Gastroesophageal sphincter (tissue), 4 donors: Measurements from ENCODE around the gene SPATA9. TPM values are rescaled to one million over a fixed set of nuclear protein-coding genes. Genes with fewer than 3 reads are reported as not detected.

Experiments used
- ATAC-seq: fragments of 150-250 bp; one replicate; pipeline ENCODE4 v1.9.1; 2016; ENCODE audit warnings: mild to moderate bottlenecking, moderate library complexity
- H3K27ac ChIP-seq, 4 donors: fragments of 200-600 bp; sonication (generic) in 3 of 4; 1 replicate in 3 of 4; 2 replicates in 1 of 4; pipeline ENCODE4 v1.5.1; 2016 to 2019
- H3K27me3 ChIP-seq: fragments of 200-600 bp; sonication (generic); one replicate; pipeline ENCODE4 v1.5.1; 2019
- H3K36me3 ChIP-seq, 2 donors: fragments of 200-600 bp; sonication (generic); one replicate each; pipeline ENCODE4 v1.5.1; 2019; ENCODE audit warnings: control low read depth in 1 of 2
- H3K4me1 ChIP-seq, 3 donors: fragments of 200-600 bp; sonication (generic); 1 replicate in 2 of 3; 2 replicates in 1 of 3; pipeline ENCODE4 v1.5.1; 2016 to 2019; ENCODE audit warnings: control low read depth in 2 of 3
- H3K4me3 ChIP-seq, 2 donors: fragments of 200-600 bp; sonication (generic); one replicate each; pipeline ENCODE4 v1.5.1; 2019; ENCODE audit warnings: mild to moderate bottlenecking in 1 of 2, moderate library complexity in 1 of 2
- H3K9me3 ChIP-seq, 3 donors: fragments of 200-600 bp; sonication (generic); one replicate each; pipeline ENCODE4 v1.5.1; 2017 to 2019; ENCODE audit warnings: control low read depth in 2 of 3
- EP300 ChIP-seq: sonication (generic); formaldehyde crosslinking; IDR thresholded peaks from one replicate; pipeline ENCODE4 v1.6.1; 2017; ENCODE audit warnings: antibody characterized with exemption, mild to moderate bottlenecking
- POLR2A ChIP-seq, 2 donors: fragments of 450-650 bp; IDR thresholded peaks; one replicate each; pipeline ENCODE4 v1.6.1; 2017; ENCODE audit warnings: antibody characterized with exemption in 2 of 2, mild to moderate bottlenecking in 2 of 2, moderate library complexity in 1 of 2
- POLR2AphosphoS5 ChIP-seq: sonication (generic); formaldehyde crosslinking; IDR thresholded peaks from one replicate; pipeline ENCODE4 v1.6.1; 2017; ENCODE audit warnings: antibody characterized with exemption
- WGBS, 2 donors: methylation state at CpG; one replicate each; pipeline ENCODE4 v1.1.5; 2018; ENCODE audit warnings: low coverage in 1 of 2; 5-methylcytosine and 5-hydroxymethylcytosine counted together
- total RNA-seq, 4 donors: library from RNA; depleted of rRNA; stranded (reverse); fragments of >200 nt; gene quantifications; one replicate each; pipeline ENCODE4 v1.1.0, GENCODE V29; 2016
- TF ChIP-seq, protein P1 (sequence below), 4 experiments: fragments of 200-600 bp in 2 of 4; fragments of 450-650 bp in 2 of 4; sonication (generic) in 1 of 4; IDR thresholded peaks; one replicate each; pipeline ENCODE4 v1.5.1; 2017 to 2019; ENCODE audit warnings: antibody characterized with exemption in 4 of 4, mild to moderate bottlenecking in 2 of 4, moderate library complexity in 2 of 4

Gene SPATA9
- total RNA-seq, 4 donors from 2014 or later, result 0.27 TPM; not detected in 3

DNA sequence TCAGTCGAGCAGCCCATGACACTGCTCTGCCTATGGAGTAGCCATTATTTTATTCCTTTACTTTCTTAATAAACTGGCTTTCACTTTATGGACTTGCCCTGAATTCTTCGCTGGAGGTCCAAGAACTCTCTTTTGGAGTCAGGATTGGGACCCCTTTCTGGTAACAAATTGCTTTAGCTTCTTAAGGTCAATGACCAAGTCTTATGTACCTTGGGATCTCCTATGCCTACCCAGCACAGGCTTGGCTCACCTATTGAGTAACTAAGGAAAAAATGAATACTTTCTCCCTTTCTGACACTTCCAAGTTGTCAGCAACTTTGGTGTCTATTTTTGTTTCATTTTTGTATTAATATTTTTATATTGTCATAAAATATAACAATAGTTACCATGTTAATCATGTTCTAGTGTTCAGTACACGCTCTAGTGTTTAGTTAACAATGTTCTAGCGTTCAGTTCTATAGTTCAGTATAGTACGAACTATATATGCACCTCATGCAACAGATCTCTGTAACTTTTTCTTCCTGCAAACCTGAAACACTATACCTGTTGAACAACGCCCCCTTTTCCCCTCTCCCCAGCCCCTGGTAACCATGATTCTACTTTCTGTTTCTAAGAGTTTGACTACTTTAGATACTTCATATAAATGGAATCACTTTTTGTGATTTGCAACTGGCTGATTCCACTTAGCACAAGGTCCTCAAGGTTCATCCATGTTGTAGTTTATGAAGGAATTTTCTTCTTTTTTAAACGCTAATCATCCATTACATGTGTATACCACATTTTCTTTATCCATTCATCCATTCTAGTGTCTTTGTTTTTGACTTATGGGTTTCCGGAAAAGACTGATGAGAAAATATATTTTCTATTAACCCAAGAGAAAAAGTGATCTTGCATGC is 46.6 kb upstream of the SPATA9 start:
- no peak for ATAC-seq
- Histone ChIP-seq H3K27me3 (no peaks in the 10 kb centered on the region), H3K4me3 (no peak overlapping the region), H3K27ac (peak overlapping the region in 3 of 4 donors; percentile 16 to 98 (median 92)), H3K4me1 (peaks cover 8 to 66% (median 9%) of the 10 kb centered on the region in 3 donors), H3K36me3 (no peaks in the 10 kb centered on the region), H3K9me3 (no peaks in the 10 kb centered on the region)
- TF ChIP-seq EP300 (no peak), POLR2AphosphoS5 (no peak), POLR2A (IDR thresholded peaks at IDR 0.05) (no peak)
- TF ChIP-seq, protein P1, sequence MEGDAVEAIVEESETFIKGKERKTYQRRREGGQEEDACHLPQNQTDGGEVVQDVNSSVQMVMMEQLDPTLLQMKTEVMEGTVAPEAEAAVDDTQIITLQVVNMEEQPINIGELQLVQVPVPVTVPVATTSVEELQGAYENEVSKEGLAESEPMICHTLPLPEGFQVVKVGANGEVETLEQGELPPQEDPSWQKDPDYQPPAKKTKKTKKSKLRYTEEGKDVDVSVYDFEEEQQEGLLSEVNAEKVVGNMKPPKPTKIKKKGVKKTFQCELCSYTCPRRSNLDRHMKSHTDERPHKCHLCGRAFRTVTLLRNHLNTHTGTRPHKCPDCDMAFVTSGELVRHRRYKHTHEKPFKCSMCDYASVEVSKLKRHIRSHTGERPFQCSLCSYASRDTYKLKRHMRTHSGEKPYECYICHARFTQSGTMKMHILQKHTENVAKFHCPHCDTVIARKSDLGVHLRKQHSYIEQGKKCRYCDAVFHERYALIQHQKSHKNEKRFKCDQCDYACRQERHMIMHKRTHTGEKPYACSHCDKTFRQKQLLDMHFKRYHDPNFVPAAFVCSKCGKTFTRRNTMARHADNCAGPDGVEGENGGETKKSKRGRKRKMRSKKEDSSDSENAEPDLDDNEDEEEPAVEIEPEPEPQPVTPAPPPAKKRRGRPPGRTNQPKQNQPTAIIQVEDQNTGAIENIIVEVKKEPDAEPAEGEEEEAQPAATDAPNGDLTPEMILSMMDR (IDR thresholded peaks at IDR 0.05), result no peak
- WGBS, 2 donors, result 90 to 95% methylated on average over 8 of the region's 8 CpGs

DNA sequence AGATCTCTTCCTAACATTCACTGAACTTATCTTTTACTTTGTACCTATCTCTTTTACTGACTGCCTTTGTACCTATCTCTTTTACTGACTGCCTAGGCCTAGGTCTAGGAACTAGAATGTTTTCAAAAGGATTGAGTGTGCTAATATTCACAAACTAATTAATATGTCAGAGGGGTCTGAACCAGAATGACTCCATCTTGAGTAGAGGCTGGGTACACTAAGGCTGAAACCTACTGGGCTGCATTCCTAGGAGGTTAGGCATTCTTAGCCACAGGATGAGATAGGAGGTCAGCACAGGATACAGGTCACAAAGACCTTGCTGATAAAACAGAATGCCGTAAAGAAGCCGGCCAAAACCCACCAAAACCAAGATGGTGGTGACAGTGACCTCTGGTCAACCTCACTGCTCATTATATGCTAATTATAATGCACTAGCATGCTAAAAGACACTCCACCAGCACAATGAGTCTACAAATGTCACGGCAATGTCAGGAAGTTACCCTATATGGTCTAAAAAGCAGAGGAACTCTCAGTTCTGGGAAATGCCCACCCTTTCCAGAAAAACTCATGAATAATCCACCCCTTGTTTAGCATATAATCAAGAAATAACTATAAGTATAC is 45.8 kb upstream of the SPATA9 start:
- 79 to 100% methylated on average over 1 to 3 of the region's 3 CpGs for WGBS, 2 donors
- H3K4me3 ChIP-seq, result no peak overlapping the region
- H3K36me3 ChIP-seq, result no peaks in the 10 kb centered on the region
- TF ChIP-seq, protein P1 (IDR thresholded peaks at IDR 0.05), result no peak
- no peak for TF ChIP-seq EP300
- no peak for TF ChIP-seq POLR2AphosphoS5
- peak overlapping the region in 2 of 4 donors; percentile 16 to 50 for H3K27ac ChIP-seq
- H3K27me3 ChIP-seq, result no peaks in the 10 kb centered on the region
- no peaks in the 10 kb centered on the region for H3K9me3 ChIP-seq
- ATAC-seq, result no peak
- peaks cover 3 to 59% (median 7%) of the 10 kb centered on the region in 3 donors for H3K4me1 ChIP-seq

DNA sequence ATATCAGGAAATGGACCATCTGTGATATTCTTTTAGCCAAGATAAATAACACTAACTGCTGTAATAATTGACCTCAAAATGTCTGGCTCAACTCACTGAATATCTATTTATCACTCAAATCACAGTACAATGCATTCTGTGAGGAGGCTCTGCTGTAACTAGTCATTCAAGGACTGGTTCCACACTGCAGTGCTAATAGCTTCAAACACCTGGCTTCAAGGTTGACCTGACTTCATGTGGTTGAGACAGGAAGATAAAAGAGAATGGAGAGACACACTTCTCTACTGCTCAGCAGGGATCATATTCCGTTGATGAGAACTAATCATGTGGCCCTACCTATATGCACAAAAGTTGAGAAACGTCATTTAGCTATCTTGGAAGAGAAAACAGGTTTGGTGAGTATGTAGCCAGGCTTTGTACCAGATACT is 45.0 kb upstream of the SPATA9 start:
- Histone ChIP-seq H3K4me1 (peaks cover 2 to 50% (median 7%) of the 10 kb centered on the region in 3 donors), H3K27ac (peak overlapping the region in 2 of 4 donors; percentile 1 to 56), H3K9me3 (no peaks in the 10 kb centered on the region), H3K36me3 (no peaks in the 10 kb centered on the region), H3K4me3 (no peak overlapping the region), H3K27me3 (no peaks in the 10 kb centered on the region)
- WGBS, 2 donors, result 71 to 79% methylated on average over 2 of the region's 2 CpGs
- no peak for ATAC-seq
- TF ChIP-seq POLR2A (IDR thresholded peaks at IDR 0.05), result no peak
- peak; percentile 24 for TF ChIP-seq POLR2AphosphoS5
- TF ChIP-seq, protein P1 (IDR thresholded peaks at IDR 0.05), result peak in 1 of 4 experiments; percentile 4

DNA sequence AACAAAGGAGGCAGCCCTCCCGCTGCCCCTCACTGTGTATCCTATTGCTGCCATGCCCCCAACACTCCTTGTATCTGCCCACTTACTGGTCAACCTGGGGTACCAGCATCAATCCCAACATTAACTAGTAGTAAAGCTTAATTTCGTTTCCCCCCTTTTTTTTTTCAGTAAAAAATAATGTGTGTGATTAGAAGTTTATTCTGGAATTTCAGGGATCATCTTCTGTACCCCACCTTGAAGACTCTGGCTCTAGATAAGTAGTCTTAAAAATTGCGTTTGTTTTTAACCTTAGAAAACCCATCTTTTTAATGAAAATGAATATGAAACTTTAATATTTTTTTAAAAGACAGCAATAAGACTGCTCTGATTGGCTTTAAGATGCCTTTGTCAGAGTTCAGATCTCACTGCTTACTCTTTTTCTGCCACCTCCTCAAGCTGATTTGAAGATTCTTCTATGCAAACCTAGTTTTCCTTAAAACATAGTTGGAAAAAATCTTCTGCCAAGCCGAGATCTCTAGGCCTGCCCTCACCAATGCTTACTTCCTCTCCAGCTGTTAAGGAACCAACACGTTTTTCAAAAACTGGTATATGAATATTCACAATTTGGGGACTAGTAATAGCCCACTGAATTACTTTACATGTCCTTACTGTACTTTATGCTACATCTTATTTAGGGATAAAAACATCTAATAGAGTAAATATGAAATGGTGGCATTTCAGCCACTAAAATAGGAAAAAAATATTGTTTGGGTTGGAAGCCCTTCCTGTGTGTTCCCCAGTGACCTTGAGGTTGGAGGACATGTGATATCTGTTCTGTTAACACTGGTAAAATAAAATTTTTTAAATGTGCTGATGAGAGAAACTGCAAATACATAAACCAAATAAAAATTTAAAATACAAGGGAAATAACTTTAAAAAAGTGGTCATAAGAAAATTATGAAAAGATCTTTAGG is 44.3 kb upstream of the SPATA9 start:
- Histone ChIP-seq H3K4me3 (no peak overlapping the region), H3K36me3 (no peaks in the 10 kb centered on the region), H3K27me3 (no peaks in the 10 kb centered on the region), H3K9me3 (no peaks in the 10 kb centered on the region), H3K4me1 (peaks cover 2 to 54% (median 7%) of the 10 kb centered on the region in 3 donors), H3K27ac (peak overlapping the region in 3 of 4 donors; percentile 6 to 61 (median 56))
- no peak for ATAC-seq
- 59 to 71% methylated on average over 5 of the region's 5 CpGs for WGBS, 2 donors
- TF ChIP-seq, protein P1 (IDR thresholded peaks at IDR 0.05), result no peak
- no peak for TF ChIP-seq POLR2AphosphoS5
- TF ChIP-seq EP300, result no peak
- no peak for TF ChIP-seq POLR2A (IDR thresholded peaks at IDR 0.05)
